ENCODE measurements around the gene CRIM1.
A peak's percentile ranks its signal among the peaks of the same experiment; 100 is the strongest.

Gene CRIM1

DNA sequence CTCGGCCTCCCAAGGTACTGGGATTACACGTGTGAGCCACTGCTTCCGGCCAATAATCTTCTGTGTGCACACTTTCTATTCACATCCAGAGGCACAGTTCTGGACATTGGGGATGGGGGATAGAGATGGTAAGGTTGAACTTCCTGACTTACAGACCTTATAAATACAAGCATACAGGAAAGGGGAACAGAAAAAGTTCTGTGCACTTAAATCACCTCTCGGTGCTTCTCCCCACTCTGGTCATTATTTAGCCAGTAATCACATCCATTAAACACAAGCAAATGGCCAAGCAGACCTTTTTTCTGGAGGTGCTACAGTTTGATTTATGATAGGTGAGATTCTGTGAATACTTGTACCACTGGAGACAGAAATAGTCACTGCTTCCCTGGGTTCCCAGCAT, 110.6 kb downstream of the CRIM1 start:
- no peak for DNase-seq (ENCODE audit: low read depth)
- TF ChIP-seq, protein P1, sequence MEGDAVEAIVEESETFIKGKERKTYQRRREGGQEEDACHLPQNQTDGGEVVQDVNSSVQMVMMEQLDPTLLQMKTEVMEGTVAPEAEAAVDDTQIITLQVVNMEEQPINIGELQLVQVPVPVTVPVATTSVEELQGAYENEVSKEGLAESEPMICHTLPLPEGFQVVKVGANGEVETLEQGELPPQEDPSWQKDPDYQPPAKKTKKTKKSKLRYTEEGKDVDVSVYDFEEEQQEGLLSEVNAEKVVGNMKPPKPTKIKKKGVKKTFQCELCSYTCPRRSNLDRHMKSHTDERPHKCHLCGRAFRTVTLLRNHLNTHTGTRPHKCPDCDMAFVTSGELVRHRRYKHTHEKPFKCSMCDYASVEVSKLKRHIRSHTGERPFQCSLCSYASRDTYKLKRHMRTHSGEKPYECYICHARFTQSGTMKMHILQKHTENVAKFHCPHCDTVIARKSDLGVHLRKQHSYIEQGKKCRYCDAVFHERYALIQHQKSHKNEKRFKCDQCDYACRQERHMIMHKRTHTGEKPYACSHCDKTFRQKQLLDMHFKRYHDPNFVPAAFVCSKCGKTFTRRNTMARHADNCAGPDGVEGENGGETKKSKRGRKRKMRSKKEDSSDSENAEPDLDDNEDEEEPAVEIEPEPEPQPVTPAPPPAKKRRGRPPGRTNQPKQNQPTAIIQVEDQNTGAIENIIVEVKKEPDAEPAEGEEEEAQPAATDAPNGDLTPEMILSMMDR (IDR thresholded peaks at IDR 0.05; ENCODE audit: low read depth, low read length, missing control alignments): no peak
- in situ Hi-C loops (cut with HindIII; ENCODE audit: low sequenced_read_pairs): no loop called here
- H3K4me3 ChIP-seq (ENCODE audit: low read depth, low read length): no peak overlapping the region

- peak; percentile 52 for DNase-seq (ENCODE audit: low read depth)
- no peak overlapping the region for H3K4me3 ChIP-seq (ENCODE audit: low read depth, low read length)
- in situ Hi-C loops (cut with HindIII; ENCODE audit: low sequenced_read_pairs): no loop called here
- TF ChIP-seq, protein P1 (IDR thresholded peaks at IDR 0.05; ENCODE audit: low read depth, low read length, missing control alignments): no peak
Measured at GRCh38 chr2:36468463-36469105, 113.0 kb downstream of the CRIM1 start.

DNA sequence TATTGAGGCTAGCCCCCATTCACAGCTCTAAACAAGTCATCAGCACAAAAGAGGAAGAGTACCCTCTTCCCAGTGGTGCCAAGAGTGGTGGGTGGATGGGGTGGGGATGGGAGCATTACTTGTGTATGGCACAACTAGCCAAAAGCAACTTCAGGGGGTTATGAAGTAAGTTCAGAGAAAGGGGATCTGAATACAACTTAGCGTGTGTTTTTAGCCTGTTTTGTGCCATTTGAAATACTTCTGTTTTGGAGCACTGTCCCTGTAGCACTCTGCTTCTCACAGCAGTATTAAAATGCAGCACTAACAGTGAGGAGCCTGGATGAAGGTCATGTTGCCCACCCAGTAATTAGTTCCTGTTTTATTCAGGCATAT, 113.5 kb downstream of the CRIM1 start:
- TF ChIP-seq, protein P1 (IDR thresholded peaks at IDR 0.05; ENCODE audit: low read depth, low read length, missing control alignments): no peak
- in situ Hi-C loops (cut with HindIII; ENCODE audit: low sequenced_read_pairs): no loop called here
- DNase-seq (ENCODE audit: low read depth): no peak
- no peak overlapping the region for H3K4me3 ChIP-seq (ENCODE audit: low read depth, low read length)

DNA sequence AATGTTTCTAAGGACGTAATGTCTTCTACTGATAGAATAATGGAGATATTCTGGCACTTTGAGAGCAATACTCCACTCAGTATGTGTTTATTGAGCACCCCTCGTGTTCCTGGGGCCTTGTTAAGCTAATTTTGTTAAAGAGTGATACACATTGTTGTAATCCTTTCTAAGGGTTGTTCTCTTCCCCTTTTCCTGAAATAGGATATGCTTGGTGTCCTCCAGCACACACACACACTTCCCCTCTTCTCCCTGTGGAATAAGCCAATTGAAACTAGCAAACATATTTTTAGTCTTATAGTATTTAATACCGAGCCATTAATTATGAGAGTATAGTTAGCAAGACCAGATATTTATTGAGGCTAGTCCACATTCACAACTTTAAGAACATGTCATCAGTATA, 114.1 kb downstream of the CRIM1 start:
- TF ChIP-seq, protein P1 (IDR thresholded peaks at IDR 0.05; ENCODE audit: low read depth, low read length, missing control alignments): no peak
- DNase-seq (ENCODE audit: low read depth): no peak
- in situ Hi-C loops (cut with HindIII; ENCODE audit: low sequenced_read_pairs): no loop called here
- no peak overlapping the region for H3K4me3 ChIP-seq (ENCODE audit: low read depth, low read length)

- TF ChIP-seq, protein P1 (IDR thresholded peaks at IDR 0.05; ENCODE audit: low read depth, low read length, missing control alignments): no peak
- no peak for DNase-seq (ENCODE audit: low read depth)
- in situ Hi-C loops (cut with HindIII; ENCODE audit: low sequenced_read_pairs): no loop called here
- no peak overlapping the region for H3K4me3 ChIP-seq (ENCODE audit: low read depth, low read length)
Measured at GRCh38 chr2:36473230-36473629, 117.7 kb downstream of the CRIM1 start.

DNA sequence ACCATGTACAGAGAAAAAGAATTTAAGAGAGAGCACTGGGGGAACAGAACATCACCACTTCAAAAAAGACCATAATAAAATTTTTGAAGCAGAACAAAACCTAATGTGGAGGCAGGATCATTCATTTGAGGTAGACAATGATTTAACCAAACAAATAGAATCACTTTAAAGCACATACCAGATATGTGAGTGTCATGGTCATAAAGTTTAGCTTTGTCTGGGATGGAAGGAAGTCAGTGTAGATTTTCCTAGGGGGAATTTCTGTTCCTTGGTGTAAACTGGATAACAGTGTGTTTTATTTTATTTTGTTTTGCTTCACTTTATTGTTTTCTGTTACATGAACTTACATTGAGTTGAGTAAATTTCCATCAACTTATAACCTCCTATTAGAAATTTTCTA, 120.8 kb downstream of the CRIM1 start:
- H3K4me3 ChIP-seq (ENCODE audit: low read depth, low read length): no peak overlapping the region
- DNase-seq (ENCODE audit: low read depth): no peak
- in situ Hi-C loops (cut with HindIII; ENCODE audit: low sequenced_read_pairs): no loop called here

More for the DNA sequence above, 120.8 kb downstream of the CRIM1 start:
- TF ChIP-seq, protein P1 (IDR thresholded peaks at IDR 0.05; ENCODE audit: low read depth, low read length, missing control alignments): no peak
